ENCODE results near the gene VTI1A. TPM values are rescaled to one million over a fixed set of nuclear protein-coding genes. Genes with fewer than 3 reads are reported as not detected.

VTI1A gene
- total and polyA plus RNA-seq, 2 of the 13 experiments (the other 11 are each of a cell fraction or from before 2014, with no cell fraction given) = 11.7 to 32.7 TPM

DNA sequence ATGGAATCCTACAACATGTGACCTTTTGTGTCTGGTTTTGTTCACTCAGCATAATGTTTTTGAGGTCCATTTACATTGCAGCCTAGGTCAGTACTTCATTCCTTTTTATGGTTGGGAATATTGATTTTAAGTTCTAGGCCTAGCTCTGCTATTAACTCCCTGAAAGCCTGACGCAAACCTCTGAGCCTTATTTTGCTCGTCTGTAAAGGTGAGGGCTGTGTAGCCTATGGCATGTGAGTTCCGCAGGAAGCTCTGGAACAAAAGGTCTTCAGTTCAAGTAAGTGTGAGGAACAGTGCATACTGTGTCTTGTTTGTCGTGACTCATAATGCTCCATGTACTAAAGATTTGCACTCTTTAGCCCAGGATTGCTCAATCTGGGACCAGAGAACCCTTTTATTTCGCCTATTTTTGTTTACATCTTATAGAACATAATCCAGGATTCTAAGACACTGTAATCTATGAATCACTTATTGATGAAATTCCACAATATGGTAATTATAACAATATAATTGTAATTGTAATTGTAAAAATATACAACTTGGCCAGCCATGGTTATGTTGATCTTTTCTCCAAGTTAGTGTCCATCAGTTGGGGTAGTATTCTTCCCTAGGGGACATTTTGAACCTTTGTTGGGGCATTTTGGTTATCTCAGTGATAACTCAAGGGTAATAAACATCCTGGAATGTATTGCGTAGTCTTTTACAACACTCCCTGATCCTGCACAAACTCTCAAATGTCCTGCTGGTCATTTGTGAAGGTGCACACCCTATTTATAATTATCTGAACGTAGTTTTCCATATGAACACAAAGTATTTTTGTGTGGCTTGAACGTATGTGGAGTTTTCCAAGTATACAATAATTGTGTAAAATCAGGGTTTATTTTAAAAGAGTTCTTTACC lies 184.7 kb downstream of the VTI1A start (continued):
- TF ChIP-seq ZNF816 (CRISPR knock-in tag; IDR thresholded peaks at IDR 0.05; ENCODE audit: borderline replicate concordance) = no peak; the same call in 1 of the 2 replicates
- no peak for TF ChIP-seq ZNF558 (CRISPR knock-in tag; IDR thresholded peaks at IDR 0.05; ENCODE audit: borderline replicate concordance)
- TF ChIP-seq FOXK1 (CRISPR knock-in tag; IDR thresholded peaks at IDR 0.05; ENCODE audit: borderline replicate concordance, low read depth) = peak; percentile 22; the same call in 1 of the 2 replicates
- TF ChIP-seq ZNF224 (CRISPR knock-in tag; IDR thresholded peaks at IDR 0.05) = no peak
- TF ChIP-seq ERF (CRISPR knock-in tag; IDR thresholded peaks at IDR 0.05) = peak; percentile 87
- peak; percentile 94 for TF ChIP-seq MED1 (CRISPR knock-in tag; IDR thresholded peaks at IDR 0.05)
- TF ChIP-seq KAT2B (IDR thresholded peaks at IDR 0.05; ENCODE audit: borderline replicate concordance, low read depth, low read length) = peak; percentile 22; the same call in 1 of the 2 replicates
- TF ChIP-seq, protein P1, sequence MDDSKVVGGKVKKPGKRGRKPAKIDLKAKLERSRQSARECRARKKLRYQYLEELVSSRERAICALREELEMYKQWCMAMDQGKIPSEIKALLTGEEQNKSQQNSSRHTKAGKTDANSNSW (CRISPR knock-in tag; IDR thresholded peaks at IDR 0.05; ENCODE audit: borderline replicate concordance) = no peak
- no peak for TF ChIP-seq POLR2A (IDR thresholded peaks at IDR 0.05; ENCODE audit: insufficient read depth in 1 of 2, low read depth in 2 of 2, low read length in 2 of 2)
- no peak for TF ChIP-seq ZNF703 (CRISPR knock-in tag; IDR thresholded peaks at IDR 0.05; ENCODE audit: borderline replicate concordance)
- TF ChIP-seq, protein P2, sequence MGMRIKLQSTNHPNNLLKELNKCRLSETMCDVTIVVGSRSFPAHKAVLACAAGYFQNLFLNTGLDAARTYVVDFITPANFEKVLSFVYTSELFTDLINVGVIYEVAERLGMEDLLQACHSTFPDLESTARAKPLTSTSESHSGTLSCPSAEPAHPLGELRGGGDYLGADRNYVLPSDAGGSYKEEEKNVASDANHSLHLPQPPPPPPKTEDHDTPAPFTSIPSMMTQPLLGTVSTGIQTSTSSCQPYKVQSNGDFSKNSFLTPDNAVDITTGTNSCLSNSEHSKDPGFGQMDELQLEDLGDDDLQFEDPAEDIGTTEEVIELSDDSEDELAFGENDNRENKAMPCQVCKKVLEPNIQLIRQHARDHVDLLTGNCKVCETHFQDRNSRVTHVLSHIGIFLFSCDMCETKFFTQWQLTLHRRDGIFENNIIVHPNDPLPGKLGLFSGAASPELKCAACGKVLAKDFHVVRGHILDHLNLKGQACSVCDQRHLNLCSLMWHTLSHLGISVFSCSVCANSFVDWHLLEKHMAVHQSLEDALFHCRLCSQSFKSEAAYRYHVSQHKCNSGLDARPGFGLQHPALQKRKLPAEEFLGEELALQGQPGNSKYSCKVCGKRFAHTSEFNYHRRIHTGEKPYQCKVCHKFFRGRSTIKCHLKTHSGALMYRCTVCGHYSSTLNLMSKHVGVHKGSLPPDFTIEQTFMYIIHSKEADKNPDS (CRISPR knock-in tag; IDR thresholded peaks at IDR 0.05) = peak; percentile 97
- TF ChIP-seq CREB1 (IDR thresholded peaks at IDR 0.05) = peak; percentile 48
- TF ChIP-seq CREB1 (CRISPR knock-in tag; IDR thresholded peaks at IDR 0.05) = peak; percentile 86
- peak; percentile 58; the same call in 1 of the 2 replicates for TF ChIP-seq RXRA (CRISPR knock-in tag; IDR thresholded peaks at IDR 0.05)
- no peak for TF ChIP-seq ZKSCAN5 (CRISPR knock-in tag; IDR thresholded peaks at IDR 0.05)
- TF ChIP-seq CREM (IDR thresholded peaks at IDR 0.05) = peak; percentile 83
- no peak for TF ChIP-seq CREM (CRISPR knock-in tag; IDR thresholded peaks at IDR 0.05)
- 0 out of 2 replicates have a peak, but pooled peaks have one; percentile 38 for TF ChIP-seq RFXANK (CRISPR knock-in tag; IDR thresholded peaks at IDR 0.05)
- peak; percentile 70 for TF ChIP-seq ZNF331 (CRISPR knock-in tag; IDR thresholded peaks at IDR 0.05)
- TF ChIP-seq ZNF670 (CRISPR knock-in tag; IDR thresholded peaks at IDR 0.05; ENCODE audit: borderline replicate concordance) = peak; percentile 69; the same call in 1 of the 2 replicates
- 0 out of 2 replicates have a peak, but pooled peaks have one; percentile 70 for TF ChIP-seq SMAD3 (CRISPR knock-in tag; IDR thresholded peaks at IDR 0.05)
- no peak for TF ChIP-seq BRD4 (CRISPR knock-in tag; IDR thresholded peaks at IDR 0.05)
- peak; percentile 41; the same call in 1 of the 2 replicates for TF ChIP-seq ZNF431 (CRISPR knock-in tag; IDR thresholded peaks at IDR 0.05; ENCODE audit: borderline replicate concordance, low read depth)
- no peak for TF ChIP-seq HNRNPH1 (optimal IDR thresholded peaks at IDR 0.05; ENCODE audit: low read depth, low read length)
- TF ChIP-seq, protein P3, sequence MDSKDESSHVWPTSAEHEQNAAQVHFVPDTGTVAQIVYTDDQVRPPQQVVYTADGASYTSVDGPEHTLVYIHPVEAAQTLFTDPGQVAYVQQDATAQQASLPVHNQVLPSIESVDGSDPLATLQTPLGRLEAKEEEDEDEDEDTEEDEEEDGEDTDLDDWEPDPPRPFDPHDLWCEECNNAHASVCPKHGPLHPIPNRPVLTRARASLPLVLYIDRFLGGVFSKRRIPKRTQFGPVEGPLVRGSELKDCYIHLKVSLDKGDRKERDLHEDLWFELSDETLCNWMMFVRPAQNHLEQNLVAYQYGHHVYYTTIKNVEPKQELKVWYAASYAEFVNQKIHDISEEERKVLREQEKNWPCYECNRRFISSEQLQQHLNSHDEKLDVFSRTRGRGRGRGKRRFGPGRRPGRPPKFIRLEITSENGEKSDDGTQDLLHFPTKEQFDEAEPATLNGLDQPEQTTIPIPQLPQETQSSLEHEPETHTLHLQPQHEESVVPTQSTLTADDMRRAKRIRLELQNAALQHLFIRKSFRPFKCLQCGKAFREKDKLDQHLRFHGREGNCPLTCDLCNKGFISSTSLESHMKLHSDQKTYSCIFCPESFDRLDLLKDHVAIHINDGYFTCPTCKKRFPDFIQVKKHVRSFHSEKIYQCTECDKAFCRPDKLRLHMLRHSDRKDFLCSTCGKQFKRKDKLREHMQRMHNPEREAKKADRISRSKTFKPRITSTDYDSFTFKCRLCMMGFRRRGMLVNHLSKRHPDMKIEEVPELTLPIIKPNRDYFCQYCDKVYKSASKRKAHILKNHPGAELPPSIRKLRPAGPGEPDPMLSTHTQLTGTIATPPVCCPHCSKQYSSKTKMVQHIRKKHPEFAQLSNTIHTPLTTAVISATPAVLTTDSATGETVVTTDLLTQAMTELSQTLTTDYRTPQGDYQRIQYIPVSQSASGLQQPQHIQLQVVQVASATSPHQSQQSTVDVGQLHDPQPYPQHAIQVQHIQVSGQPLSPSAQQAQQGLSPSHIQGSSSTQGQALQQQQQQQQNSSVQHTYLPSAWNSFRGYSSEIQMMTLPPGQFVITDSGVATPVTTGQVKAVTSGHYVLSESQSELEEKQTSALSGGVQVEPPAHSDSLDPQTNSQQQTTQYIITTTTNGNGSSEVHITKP (CRISPR knock-in tag; IDR thresholded peaks at IDR 0.05; ENCODE audit: low read depth) = peak; percentile 76; the same call in 1 of the 2 replicates
- peak; percentile 34; the same call in 1 of the 2 replicates for TF ChIP-seq ELF1 (CRISPR knock-in tag; IDR thresholded peaks at IDR 0.05)

All from HepG2 (cell line).